Measurements from ENCODE around the gene CACNA1S. TPM values are rescaled to one million over a fixed set of nuclear protein-coding genes. Genes with fewer than 3 reads are reported as not detected.
A peak's percentile ranks its signal among the peaks of the same experiment; 100 is the strongest.

The CACNA1S gene
- total and polyA plus RNA-seq, 2 of the 8 experiments (the other 6 are each of a cell fraction or from before 2014, with no cell fraction given) = 0.06 TPM; not detected in 1

DNA sequence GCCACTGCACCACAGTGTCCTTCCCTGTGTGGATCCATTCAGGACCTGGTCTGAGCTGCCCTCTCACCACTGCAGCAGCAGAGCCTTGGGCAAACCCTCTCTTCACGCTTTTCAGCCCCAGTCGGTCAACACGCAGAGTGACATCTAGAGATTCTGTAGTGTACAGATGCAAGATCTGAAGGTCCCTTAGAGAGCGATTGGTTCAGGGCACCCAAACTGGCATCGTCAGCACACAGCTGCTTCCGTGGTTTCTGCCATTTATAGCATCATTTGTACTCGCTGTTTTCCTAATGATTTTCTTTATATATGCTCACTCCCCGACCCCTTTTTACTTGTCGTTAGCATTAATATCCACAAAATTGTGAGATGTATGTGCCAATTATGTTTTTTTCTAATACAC lies 16.2 kb upstream of the CACNA1S start:
- no peak overlapping the region for H3K23ac ChIP-seq (ENCODE audit: insufficient read length)
- H2AFZ ChIP-seq (ENCODE audit: low read length) = no peak overlapping the region
- H4K20me1 ChIP-seq (replicated peaks in 1 of 2; ENCODE audit: control insufficient read depth in 1 of 2, insufficient read depth in 2 of 2, low read length in 2 of 2) = no peaks in the 10 kb centered on the region
- H3K9me3 ChIP-seq (ENCODE audit: insufficient read depth in 2 of 2, low read depth in 1 of 2, low read length in 1 of 2) = no peaks in the 10 kb centered on the region
- POLR2A ChIA-PET (ENCODE audit: partially characterized antibody) = interaction anchor here (1.0 to 4.3 kb wide), 4 partner anchors 9 to 12 kb away, joined by 3 to 13 read pairs (median 4); no protein-coding TSS in a partner anchor
- no peak overlapping the region for H3K27ac ChIP-seq (ENCODE audit: low read depth, low read length)
- no peak for FAIRE-seq
- H3K23me2 ChIP-seq (ENCODE audit: low read depth, low read length) = no peaks in the 10 kb centered on the region
- no peak overlapping the region for H3K4ac ChIP-seq (replicated peaks; ENCODE audit: insufficient read length, low read depth, low read length)
- CTCF ChIA-PET (ENCODE audit: partially characterized antibody) = interaction anchor here (1.0 to 4.9 kb wide), 12 partner anchors 9 to 180 kb away, joined by 3 to 19 read pairs (median 4); no protein-coding TSS in a partner anchor
- H2AK5ac ChIP-seq (ENCODE audit: low read depth, low read length) = no peak overlapping the region
- H3K79me1 ChIP-seq (ENCODE audit: low read depth, low read length) = no peaks in the 10 kb centered on the region
- no peak overlapping the region for H3K18ac ChIP-seq (ENCODE audit: extremely low read depth, low read length)
- H3K4me3 ChIP-seq (ENCODE audit: extremely low read depth in 1 of 4, insufficient read depth in 2 of 4, low read depth in 3 of 4, low read length in 4 of 4) = no peak overlapping the region
- no peak overlapping the region for H4K5ac ChIP-seq (ENCODE audit: insufficient read length, low read depth, low read length)
- H3K9ac ChIP-seq (replicated peaks in 1 of 4; ENCODE audit: extremely low read depth in 1 of 4, low read depth in 3 of 4, low read length in 3 of 4) = no peak overlapping the region
- H3K79me2 ChIP-seq (ENCODE audit: control insufficient read depth in 1 of 2, insufficient read depth in 2 of 2, low read length in 2 of 2) = no peaks in the 10 kb centered on the region
- H2BK5ac ChIP-seq (ENCODE audit: low read depth, low read length) = no peak overlapping the region
- H3K36me3 ChIP-seq (ENCODE audit: control insufficient read depth in 2 of 4, insufficient read depth in 4 of 4, low read length in 3 of 4) = no peaks in the 10 kb centered on the region
- no peak overlapping the region for H3K14ac ChIP-seq (ENCODE audit: insufficient read length)
- no peak overlapping the region for H2BK20ac ChIP-seq (ENCODE audit: low read length)
- H4K91ac ChIP-seq (replicated peaks; ENCODE audit: insufficient read length, low read length) = no peak overlapping the region
- 0 out of 2 replicates have a peak overlapping the region, but pooled peaks have one; percentile 19 for H2BK12ac ChIP-seq (ENCODE audit: low read depth, low read length)
- no peaks in the 10 kb centered on the region; a peak in 1 of 7 replicates for H3K27me3 ChIP-seq (replicated peaks in 1 of 4; ENCODE audit: control insufficient read depth in 3 of 4, extremely low read depth in 1 of 4, insufficient read depth in 3 of 4, low read length in 3 of 4)
- no peak for DNase-seq (ENCODE audit: low read depth in 1 of 2, low spot score in 2 of 2)
- no peak overlapping the region for H2BK120ac ChIP-seq (replicated peaks; ENCODE audit: low read depth, low read length)
- no peak overlapping the region for H3K56ac ChIP-seq (replicated peaks; ENCODE audit: insufficient read length, low read depth, low read length)
- no peak overlapping the region for H4K8ac ChIP-seq (ENCODE audit: extremely low read depth, insufficient read depth, low read length)
- WGBS, 2 experiments (ENCODE audit: extremely low coverage in 1 of 2, insufficient coverage in 1 of 2, insufficient read length in 1 of 2, insufficient replicate concordance in 2 of 2, low coverage in 1 of 2, low lambda C conversion rate in 2 of 2, missing lambda C conversion rate in 1 of 2) = 88% methylated on average over 9 of the region's 9 CpGs; no CpG with 5 or more reads in 1 of the 2 experiments
- H2BK15ac ChIP-seq (ENCODE audit: low read length) = peak overlapping the region; percentile 88; the same call in 1 of the 2 replicates
- peaks cover 3 to 11% (median 9%) of the 10 kb centered on the region in 4 experiments for H3K4me1 ChIP-seq (replicated peaks in 1 of 4; ENCODE audit: control insufficient read depth in 3 of 4, insufficient read depth in 4 of 4, low read length in 3 of 4)
- H3K4me2 ChIP-seq (ENCODE audit: insufficient read depth in 1 of 2, low read depth in 2 of 2, low read length in 2 of 2) = no peak overlapping the region
- TF ChIP-seq SP2 (IDR thresholded peaks at IDR 0.05; ENCODE audit: low read length) = no peak
- no peak for TF ChIP-seq ZNF274 (IDR thresholded peaks at IDR 0.05; ENCODE audit: borderline replicate concordance, extremely low read depth, low read length)
- TF ChIP-seq, protein P1, sequence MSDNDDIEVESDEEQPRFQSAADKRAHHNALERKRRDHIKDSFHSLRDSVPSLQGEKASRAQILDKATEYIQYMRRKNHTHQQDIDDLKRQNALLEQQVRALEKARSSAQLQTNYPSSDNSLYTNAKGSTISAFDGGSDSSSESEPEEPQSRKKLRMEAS (IDR thresholded peaks at IDR 0.05) = no peak
- TF ChIP-seq GABPA (IDR thresholded peaks at IDR 0.05; ENCODE audit: borderline replicate concordance, insufficient read depth, low read length) = no peak
- no peak for TF ChIP-seq EP300 (IDR thresholded peaks at IDR 0.05; ENCODE audit: borderline replicate concordance in 1 of 2, low read depth in 2 of 2, low read length in 2 of 2)
- TF ChIP-seq RNF2 (IDR thresholded peaks at IDR 0.05; ENCODE audit: borderline replicate concordance, low read depth, low read length, missing control alignments, poor library complexity, severe bottlenecking) = no peak
- no peak for TF ChIP-seq CTBP2 (IDR thresholded peaks at IDR 0.05; ENCODE audit: borderline replicate concordance, insufficient read depth, insufficient read length, low read length)
- TF ChIP-seq RFX5 (IDR thresholded peaks at IDR 0.05; ENCODE audit: borderline replicate concordance, low read depth, low read length) = no peak
- TF ChIP-seq FOSL1 (IDR thresholded peaks at IDR 0.05; ENCODE audit: insufficient read depth, low read depth, low read length) = no peak
- TF ChIP-seq SP1 (IDR thresholded peaks at IDR 0.05; ENCODE audit: low read depth, low read length) = no peak
- no peak for TF ChIP-seq RAD21 (IDR thresholded peaks at IDR 0.05 in 1 of 2, conservative IDR thresholded peaks at IDR 0.05 in 1 of 2; ENCODE audit: low read depth in 2 of 2, low read length in 2 of 2)
- no peak for TF ChIP-seq POU5F1 (IDR thresholded peaks at IDR 0.05; ENCODE audit: low read depth, low read length)

Measured in H1 (cell line).